HG02884 (cell line): ENCODE data around the gene EFNA3.

ENCODE experiments used
- ATAC-seq: cut with Tn5 transposase; IDR thresholded peaks from one replicate; pipeline ENCODE4 v1.9.1; 2021; ENCODE audit warnings: mild to moderate bottlenecking, moderate library complexity; ENCODE audit not compliant: unreplicated experiment

The EFNA3 gene, protein sequence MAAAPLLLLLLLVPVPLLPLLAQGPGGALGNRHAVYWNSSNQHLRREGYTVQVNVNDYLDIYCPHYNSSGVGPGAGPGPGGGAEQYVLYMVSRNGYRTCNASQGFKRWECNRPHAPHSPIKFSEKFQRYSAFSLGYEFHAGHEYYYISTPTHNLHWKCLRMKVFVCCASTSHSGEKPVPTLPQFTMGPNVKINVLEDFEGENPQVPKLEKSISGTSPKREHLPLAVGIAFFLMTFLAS

DNA sequence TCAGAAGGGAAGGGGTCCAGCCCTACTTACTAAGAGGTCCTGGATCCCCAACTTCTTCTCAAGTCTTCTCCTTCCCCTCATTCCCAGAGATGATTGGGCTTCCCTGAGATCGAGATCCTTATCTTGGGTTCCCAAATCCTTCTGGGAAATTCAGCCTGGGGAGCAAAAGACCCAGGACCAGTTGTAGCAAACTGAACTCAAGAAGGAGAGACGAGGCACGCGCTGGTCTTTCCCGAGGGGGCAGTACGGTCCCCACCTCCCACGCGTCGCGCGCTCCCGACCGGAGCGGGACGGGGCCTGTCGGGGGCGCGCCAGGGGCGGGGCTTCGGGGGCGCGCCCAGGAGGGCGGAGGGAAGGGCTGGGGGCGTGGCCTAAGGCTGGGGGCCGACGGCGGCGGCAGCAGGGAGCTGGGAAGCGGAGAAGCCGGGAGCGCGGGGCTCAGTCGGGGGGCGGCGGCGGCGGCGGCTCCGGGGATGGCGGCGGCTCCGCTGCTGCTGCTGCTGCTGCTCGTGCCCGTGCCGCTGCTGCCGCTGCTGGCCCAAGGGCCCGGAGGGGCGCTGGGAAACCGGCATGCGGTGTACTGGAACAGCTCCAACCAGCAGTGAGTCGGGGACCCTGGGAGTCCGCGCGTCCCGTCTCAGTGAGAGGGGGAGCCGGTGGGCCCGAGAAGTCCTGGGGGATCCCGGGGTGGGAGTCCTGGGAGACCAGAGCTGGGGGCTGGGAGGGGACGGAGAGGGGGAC lies at the start of gene EFNA3:
EFNA3 (plus strand) TSS at position 369 of the 741 bp plus-strand sequence; CDS start at position 474, 105 bp downstream.
- ATAC-seq: no peak

DNA sequence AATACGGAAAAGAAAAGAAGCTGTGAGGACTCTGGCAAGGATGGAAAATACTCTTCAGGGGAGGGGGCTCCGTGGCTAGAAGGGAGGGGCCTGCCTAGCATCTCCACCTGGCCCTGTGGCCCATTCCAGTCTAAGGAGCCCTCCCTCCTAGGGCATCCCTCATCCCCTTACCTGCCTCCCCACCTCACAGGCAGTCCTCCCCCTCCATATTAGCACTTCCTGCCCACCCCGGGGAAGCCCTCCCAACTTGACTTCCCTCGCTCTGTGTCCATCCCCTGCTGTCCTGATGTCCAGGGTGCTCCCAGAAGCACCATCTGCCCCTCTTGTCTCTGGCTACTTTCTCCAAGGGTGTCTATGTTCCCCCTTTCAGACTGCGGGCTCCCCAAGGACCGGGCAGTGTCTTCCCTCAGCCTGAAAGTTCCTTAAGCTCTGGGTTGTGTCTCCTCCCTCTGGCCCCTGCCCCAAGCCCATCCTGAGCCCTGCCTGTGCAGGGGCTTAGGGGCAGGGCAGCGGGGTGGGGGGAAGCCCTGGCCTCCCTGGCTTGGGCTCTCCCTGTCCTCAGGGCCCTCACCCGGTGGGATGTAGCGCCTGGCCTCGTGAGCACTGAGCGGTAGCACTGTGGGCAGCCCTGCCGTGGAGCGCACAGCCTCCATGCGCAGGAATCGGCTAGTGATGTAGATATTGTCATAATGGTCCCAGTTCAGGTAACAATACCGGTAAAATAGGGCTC lies 49.0 kb upstream of the EFNA3 start:
- ATAC-seq: no peak

DNA sequence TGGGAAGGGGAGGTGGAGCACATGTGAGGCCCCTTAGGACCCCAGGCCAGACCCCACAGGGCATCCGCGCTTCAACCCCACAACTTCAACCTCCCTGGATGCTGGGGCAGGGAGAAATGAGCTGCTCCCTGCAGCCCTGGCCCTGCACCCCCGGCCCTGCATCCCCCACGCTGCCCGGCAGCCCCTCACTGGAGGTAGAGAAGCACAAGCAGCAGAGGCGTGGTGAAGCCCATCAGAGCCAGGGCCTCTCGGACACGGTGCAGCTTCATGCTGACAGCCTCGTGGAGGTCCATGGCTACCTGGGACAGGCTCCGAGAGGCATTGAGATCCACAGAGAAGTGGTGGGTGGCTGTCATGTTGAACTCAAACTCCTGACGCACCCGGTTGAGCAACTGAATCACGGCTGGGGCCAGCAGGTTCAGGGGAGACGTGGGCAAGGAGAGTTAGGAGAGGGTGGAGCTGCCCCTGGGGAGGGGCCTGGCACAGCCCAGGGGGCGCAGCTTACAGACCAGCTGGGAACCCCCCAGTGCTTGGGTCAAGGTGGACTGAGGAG lies 48.3 kb upstream of the EFNA3 start:
- no peak for ATAC-seq

DNA sequence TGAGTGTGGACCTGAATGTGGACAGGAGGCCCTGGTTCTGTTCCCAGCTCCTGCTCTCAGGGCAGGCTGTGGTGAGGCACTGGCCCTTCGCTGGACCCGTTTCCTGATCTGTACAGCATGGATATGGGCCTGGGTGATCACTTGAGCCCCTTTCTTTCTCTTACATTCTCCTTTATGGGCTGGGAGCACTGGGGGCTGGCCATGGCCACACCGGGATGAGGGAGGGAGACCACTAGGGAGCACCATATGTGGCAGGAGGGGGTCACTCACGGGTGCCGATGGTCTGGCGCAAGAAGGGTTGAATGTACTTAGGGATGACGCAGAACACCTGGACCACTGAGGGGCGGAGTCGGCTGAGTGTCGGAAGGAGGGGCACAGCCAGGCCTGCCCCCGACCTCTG lies 47.7 kb upstream of the EFNA3 start:
- no peak for ATAC-seq

DNA sequence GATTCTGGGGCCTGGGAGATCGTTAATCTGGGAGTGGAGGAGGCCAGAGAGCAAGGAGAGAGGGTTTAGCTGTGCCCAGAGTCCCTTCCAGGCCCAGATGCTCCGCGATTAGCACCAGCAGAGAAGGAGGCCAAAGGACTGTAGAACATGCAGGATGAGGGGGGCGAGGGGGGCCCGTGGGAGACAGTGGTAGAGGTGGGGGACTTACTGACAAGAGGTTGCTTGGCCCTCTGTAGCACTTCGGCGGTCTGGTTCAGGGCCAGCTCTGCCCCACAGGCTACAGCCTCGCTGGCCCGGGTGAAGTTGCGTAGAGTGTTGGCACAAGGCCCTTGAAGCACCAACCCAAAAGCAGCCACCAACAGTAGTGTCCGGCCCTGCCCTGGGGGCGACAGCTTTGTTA lies 45.8 kb upstream of the EFNA3 start:
- no peak for ATAC-seq

DNA sequence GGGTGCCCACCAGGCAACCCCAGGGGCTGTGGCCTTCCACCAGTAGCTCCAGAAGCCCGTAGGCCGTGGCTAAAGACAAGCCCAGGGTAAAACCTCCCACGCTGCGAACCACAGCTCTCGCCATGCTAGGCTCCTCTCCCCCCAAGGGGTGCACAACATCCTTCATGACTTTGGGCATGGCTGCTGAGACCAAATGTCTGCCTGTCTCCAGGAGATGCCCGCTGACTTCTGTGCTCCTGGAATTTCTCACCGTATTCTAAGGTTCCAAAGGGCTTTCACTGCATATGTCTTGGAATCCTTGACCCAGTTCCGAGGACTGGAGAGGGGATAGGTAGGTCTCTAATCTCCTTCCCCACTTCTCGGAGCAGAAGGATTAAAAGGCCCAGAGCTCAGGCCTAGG lies 45.1 kb upstream of the EFNA3 start, which contains the start of the genes DCST1 and DCST2:
DCST1 (plus strand) TSS at position 301 of the 400 bp plus-strand sequence. CDS start 213 bp downstream, outside the sequence.
DCST2 (minus strand) TSS at position 258 of the 400 bp plus-strand sequence; CDS start at position 178, 80 bp downstream.
- no peak for ATAC-seq

DNA sequence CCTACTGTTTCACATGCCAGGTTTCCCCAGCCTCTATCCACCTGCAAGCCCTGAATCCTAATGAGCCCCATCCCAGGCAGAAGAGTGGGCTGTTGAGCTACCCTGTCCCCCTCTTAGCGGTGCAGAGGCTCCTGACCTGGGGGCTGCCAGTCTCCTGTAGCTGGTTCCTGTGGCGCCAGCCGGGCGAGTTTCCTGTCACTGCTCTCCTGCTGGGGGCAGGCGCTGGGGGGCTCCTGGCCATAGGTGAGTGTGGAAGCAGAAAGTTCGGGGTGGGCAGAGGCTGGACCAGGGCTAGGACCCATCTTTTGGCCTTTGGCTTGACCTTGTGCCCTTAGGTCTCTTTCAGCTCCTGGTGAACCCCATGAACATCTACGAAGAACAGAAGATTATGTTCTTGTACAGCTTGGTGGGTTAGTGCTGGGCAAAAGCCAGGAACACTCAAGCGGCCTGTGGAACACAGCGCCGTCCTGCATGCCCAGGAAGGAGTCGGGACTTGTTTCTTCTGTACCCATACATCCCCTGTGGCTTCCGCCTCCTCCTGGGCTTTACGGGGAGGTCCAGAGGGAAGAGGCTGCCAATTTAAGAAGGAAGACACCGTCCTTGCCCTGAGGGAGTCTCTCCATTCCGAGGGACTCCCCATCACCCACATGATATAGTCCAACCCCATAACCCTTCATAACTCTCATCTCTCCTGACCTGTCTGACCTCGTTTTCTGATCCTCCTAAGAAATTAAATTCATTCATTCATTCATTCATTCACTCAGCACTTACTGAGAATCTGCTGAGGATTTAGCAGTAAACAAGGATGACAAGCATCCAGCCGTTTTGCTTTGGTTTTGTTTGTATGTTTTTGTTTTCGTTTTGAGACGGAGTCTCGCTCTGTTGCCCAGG lies 44.1 kb upstream of the EFNA3 start:
- ATAC-seq: no peak

DNA sequence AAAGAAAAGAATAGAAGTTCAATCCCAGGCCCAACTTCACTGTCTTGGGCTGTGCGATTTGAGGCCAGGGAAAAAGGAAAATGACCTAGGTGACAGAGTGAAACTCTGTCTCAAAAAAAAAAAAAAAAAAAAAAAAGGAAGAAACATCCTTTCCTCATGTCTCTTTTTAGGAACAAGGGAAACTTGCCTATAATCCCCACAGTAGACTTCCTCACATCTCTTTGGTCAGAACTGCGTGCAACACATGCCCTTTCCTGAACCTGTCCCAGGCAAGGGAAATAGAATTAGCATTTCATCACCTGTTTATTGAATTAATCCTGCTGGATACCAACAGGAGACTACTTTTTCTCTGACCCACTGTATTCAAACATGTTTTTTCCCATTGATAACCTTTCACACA lies 42.7 kb upstream of the EFNA3 start:
- ATAC-seq: no peak

DNA sequence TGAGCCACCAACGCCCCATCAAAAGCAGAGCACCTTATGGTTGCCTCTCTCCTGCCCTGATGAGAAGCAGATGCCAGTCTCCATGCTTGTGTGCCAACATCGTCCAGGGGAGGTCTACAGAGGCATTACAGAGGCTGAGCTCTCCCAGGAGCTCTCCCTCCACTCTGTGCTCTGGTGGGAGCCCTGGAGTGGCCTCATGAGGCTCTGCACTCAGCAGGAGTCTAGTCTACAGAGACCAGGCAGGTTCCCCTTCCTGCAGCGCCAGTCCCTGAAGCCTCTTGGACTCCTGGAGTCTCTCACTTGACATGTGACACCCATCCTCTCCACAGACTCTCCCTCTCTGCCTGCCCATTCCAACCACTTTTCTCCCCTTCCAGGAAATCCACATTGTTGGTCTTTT lies 41.6 kb upstream of the EFNA3 start:
- no peak for ATAC-seq

DNA sequence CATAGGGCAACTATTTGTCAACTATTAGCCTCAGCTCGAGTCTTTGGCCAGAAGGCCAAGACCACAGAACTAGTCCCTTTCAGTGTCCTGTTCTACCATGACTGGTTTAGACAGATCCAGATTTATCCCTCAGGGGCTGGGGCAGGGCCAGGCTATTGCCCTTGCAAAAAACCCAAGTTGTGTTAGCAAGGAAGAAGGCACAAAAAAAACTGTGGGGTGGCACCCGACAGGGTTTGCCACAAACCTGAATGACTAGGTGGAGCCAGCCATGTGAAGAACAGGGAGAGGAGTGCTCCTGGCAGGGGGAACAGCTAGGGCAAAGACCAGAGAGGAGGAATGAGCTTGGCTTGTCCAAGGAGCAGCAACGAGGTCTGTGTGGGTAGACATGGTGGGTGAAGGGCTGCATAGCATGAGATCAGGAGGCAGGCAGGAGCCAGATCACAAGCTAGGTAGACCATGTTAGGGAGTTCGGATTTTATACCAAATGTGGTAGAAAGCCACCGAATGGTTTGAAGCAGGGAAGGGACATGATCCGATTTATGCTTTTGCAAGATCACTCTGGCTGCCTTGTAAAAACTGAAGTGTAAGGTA lies 40.7 kb upstream of the EFNA3 start:
- ATAC-seq: no peak

DNA sequence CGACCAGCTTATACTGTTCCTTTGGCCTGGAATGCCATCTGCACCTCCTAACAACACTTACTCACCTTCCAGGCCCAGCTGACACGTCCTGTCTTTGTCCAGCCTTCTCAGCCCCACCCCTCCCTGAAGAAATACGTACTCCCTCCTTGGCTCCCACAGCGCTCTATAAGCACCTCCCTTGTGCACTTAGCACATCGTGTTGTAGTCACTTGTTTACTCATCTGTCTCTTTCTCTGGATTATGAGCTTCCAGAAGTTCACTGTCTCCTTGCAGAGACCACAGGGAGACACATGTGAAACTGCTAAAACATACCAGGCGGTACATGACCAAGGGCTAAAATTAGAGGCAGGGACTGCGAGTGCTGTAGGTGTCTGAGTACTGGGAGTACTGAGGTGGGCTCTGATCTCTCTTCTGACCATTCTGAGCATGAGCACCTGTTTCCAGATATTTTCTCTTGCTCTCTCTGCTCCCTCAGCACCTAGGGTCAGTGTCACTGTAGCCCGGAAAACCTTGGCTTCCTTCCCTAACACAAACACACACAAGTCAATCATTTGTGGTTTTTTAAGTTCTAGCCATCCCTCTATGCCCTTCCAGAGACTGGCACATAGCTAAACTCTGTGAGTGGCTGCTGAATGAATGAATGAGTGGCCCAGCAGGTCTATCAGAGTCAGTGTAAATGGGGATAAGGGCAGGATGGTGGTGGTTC lies 39.9 kb upstream of the EFNA3 start:
- no peak for ATAC-seq

DNA sequence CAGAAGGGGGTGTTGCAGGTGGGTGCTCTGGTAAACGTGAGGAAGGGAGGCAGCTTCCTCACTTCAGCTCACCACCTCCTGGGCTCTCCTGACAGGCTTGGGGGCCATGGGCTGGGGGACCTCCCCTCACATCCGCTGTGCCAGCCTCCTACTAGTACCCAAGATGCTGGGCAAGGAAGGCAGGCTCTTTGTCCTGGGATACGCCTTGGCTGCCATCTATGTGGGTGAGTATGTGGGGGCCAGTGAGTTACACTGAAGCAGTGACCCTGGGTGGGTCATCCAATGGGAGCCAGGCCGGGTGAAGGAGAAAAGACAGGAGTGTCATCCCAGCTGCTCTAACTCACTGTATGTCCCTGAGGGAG lies 39.3 kb upstream of the EFNA3 start:
- ATAC-seq: no peak

DNA sequence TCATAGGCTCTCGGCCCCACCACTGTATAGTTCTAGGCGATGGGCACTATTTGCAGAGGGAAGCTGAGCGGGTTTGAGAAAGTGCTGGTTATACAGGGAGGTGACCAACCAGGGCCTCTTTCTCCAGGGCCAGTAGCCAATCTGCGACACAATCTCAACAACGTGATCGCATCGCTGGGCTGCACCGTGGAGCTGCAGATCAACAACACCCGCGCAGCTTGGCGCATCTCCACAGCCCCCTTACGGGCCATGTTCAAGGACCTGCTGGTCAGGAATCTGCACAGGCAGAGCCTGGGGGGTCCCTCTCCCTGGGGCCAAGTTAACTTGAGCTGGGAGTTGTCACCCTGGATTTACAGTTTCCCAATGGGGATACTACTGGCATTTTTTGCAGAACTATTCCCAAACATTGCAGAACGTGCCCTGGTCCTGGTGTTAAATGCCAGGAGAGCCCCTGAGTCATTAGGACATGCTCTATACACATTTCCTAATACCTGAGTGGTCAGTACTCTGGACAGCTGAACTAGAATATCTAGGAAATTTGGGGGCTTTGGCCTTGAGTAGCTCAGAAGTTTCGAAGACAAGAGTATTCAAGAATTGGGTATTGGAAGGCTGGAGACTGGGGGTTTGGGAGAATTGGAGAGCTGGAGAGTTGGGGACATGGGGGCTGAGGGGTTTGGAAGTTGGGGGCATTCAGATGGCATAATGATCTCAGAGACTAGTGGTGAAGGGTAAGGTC lies 38.1 kb upstream of the EFNA3 start:
- no peak for ATAC-seq

DNA sequence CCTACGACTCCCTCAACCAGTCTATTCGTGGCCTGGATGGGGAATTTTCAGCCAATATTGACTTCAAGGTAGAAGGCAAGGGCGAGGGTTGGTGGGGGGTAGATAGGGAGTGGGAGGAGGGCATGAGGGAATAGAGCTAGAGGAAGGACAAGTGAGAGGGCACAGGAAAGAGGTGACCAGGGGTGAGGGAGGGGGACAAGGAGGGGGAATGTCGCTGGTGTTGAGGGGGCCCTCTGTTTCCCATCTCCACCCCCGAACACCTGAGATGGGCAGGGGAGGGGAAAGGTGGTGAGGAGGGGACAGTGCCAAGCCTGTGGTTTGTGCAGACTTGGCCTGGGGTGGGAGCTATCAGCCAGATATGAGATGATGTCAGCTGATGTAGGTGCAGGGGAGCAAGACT lies 35.8 kb upstream of the EFNA3 start:
- ATAC-seq: no peak

DNA sequence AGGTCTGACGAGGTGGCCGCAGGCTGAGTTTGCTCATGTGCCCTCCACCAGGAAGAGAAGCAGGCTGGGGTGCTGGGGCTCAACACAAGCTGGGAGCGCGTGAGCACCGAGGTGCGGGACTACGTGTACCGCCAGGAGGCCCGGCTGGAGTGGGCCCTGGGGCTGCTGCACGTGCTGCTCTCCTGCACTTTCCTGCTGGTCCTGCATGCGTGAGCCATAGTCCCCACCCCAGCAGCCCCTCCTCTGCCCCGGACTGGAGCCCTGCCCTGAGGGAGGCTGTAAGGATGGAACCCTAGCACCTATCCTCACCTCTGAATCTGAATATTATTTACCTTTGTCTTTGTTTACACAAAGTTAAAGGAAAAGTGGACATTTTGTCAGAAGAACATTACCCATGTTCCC lies 35.3 kb upstream of the EFNA3 start:
- no peak for ATAC-seq

DNA sequence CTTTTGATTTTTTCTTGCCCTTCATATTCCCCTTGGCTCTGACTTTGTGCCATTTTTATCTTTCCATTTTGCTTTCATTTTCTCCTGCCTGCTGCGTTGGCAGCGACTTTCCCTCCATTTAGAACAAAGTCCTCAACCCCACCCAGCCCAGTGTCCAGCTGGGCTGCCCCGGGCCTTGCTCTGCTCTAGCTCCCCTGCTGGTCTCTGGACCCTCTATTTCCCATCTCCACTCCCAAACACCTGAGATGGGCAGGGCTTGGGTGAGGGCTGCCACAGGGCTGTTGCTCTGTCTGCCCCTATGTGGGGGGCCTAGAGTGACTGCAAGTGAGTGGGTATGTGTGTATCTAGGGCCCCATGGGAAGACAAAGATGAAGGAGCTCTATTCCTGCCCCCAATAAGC lies 34.8 kb upstream of the EFNA3 start:
- no peak for ATAC-seq

DNA sequence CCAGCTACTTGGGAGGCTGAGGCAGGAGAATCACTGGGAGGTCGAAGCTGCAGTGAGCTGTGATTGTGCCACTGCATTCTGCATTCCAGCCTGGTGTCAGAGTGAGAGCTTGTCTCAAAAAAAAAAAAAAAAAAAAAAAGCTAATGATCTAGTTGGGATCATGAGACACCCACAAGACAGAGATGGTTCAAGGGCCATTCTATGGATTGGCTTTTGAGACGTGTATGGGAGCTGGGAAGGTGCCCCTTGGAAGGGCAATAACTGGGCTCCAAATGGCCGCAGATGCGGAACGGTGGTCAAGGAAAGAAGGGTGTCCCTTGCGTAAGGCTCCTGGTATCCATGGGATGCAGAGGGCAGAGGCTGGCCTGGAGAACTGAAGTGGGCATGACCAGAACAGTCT lies 34.3 kb upstream of the EFNA3 start:
- no peak for ATAC-seq

DNA sequence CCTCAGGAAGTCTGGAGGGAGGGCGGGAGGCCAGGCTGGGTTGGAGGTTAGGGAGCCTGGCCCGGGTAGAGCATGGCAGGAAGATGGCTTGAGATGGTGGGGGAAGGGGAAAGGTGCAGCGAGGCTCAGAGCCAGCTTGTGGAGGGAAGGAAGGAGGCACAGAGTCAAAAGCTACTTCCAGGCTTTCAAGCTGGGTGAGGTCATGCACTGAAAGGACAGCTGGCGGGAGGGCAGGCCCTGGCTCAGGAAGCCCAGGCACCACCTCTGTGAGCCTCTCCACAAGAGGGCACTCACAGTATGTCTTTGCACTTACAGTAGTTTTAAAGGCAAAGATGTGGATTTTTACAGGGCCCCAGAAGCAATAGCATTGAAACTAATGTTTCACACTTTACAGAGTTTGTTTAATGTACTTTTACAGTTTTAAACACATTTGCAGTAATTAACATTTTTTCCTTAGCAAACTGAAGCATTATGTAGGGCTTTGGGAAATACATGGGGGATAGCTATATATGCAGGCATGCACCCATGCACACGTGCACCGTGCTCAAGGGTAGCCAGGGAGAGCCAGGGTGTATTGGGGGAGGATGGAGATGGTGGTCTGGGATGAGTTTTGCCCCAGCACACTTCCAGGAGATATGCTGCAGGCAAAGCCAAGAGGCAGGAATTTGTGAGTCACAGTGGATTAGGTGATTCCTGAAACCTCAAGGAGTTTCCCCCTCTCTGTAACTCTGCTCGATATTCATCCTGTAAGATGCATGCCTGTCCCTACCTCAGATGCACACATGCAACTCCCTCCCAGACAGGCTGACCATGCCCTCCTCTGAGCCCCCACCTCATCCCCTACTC lies 33.6 kb upstream of the EFNA3 start:
- no peak for ATAC-seq
